Endodermal cell (in vitro differentiated cells): Measurements from ENCODE around the gene COMMD10. TPM values are rescaled to one million over a fixed set of nuclear protein-coding genes. Genes with fewer than 3 reads are reported as not detected.
"Not testable (repeated sequence)": the region's sequence is repeated elsewhere in the genome, so short reads cannot be mapped to it uniquely, and the experiment has no call there.

Source experiments
- DNase-seq: peaks from one replicate; pipeline ENCODE4 v3.0.0-alpha.2; 2017
- H3K27ac ChIP-seq: 2 replicates; pipeline ENCODE4 v1.5.1; 2013; ENCODE audit warnings: mild to moderate bottlenecking, low read depth, low read length, moderate library complexity
- H3K27me3 ChIP-seq: 2 replicates; pipeline ENCODE4 v1.6.1; 2013; ENCODE audit warnings: mild to moderate bottlenecking, low read length, moderate library complexity; ENCODE audit not compliant: insufficient read depth, control insufficient read depth, poor library complexity, severe bottlenecking
- H3K36me3 ChIP-seq: 2 replicates; pipeline ENCODE4 v1.7.0; 2013; ENCODE audit warnings: mild to moderate bottlenecking, low read length, moderate library complexity; ENCODE audit not compliant: control insufficient read depth, insufficient read depth
- H3K4me1 ChIP-seq: one replicate; pipeline ENCODE4 v1.7.0; 2013; ENCODE audit warnings: low read length; ENCODE audit not compliant: control insufficient read depth, insufficient read depth
- H3K4me3 ChIP-seq: 2 replicates; pipeline ENCODE4 v1.5.1; 2013; ENCODE audit warnings: mild to moderate bottlenecking, low read length, moderate library complexity
- H3K9ac ChIP-seq: 2 replicates; pipeline ENCODE4 v1.6.1; 2013; ENCODE audit warnings: mild to moderate bottlenecking, low read length, moderate library complexity; ENCODE audit not compliant: poor library complexity, severe bottlenecking; ENCODE audit errors: extremely low read depth
- H3K9me3 ChIP-seq: 2 replicates; pipeline ENCODE4 v1.6.1; 2013; ENCODE audit warnings: mild to moderate bottlenecking, low read length, moderate library complexity; ENCODE audit not compliant: control insufficient read depth
- H3K27ac Mint-ChIP-seq: 2 replicates; pipeline ENCODE4 v1.8.0; 2020; ENCODE audit warnings: mixed read lengths
- H3K27me3 Mint-ChIP-seq: 2 replicates; pipeline ENCODE4 v1.8.0; 2021; ENCODE audit warnings: mild to moderate bottlenecking, mixed read lengths; ENCODE audit not compliant: insufficient read depth
- H3K36me3 Mint-ChIP-seq: 2 replicates; pipeline ENCODE4 v1.8.0; 2020; ENCODE audit warnings: low read depth, mixed read lengths
- H3K4me1 Mint-ChIP-seq: 2 replicates; pipeline ENCODE4 v1.8.0; 2020; ENCODE audit warnings: mixed read lengths
- H3K4me3 Mint-ChIP-seq: 2 replicates; pipeline ENCODE4 v1.8.0; 2020; ENCODE audit warnings: mild to moderate bottlenecking, moderate library complexity, mixed read lengths
- H3K9me3 Mint-ChIP-seq: 2 replicates; pipeline ENCODE4 v1.8.0; 2020; ENCODE audit warnings: mild to moderate bottlenecking, mixed read lengths
- WGBS, 2 experiments: methylation state at CpG; one replicate each; pipeline versions ENCODE4 v1.1.5 to v1.1.7; 2013; ENCODE audit warnings: missing lambda C conversion rate in 2 of 2, mixed read lengths in 1 of 2; ENCODE audit not compliant: insufficient coverage in 1 of 2, insufficient read length in 1 of 2; 5-methylcytosine and 5-hydroxymethylcytosine counted together
- total RNA-seq, 2 donors: library from RNA; stranded (reverse); fragmentation: NEBNext Ultra II Directional in 1 of 2; extraction: Animal tissue kit (Norgen Biotek cat#: 25700) in 1 of 2; gene quantifications; 2 replicates in 1 of 2; 3 replicates in 1 of 2; pipeline ENCODE4 v1.2.1, GENCODE V29; 2021
- TF ChIP-seq, protein P1 (sequence below): fragments of 200-600 bp; sonication (generic); conservative IDR thresholded peaks from 2 replicates; pipeline ENCODE4 v1.5.0; 2021; ENCODE audit warnings: antibody characterized with exemption, mild to moderate bottlenecking

The COMMD10 gene
- total RNA-seq, 2 donors from 2014 or later = 25.3 to 29.8 TPM

DNA sequence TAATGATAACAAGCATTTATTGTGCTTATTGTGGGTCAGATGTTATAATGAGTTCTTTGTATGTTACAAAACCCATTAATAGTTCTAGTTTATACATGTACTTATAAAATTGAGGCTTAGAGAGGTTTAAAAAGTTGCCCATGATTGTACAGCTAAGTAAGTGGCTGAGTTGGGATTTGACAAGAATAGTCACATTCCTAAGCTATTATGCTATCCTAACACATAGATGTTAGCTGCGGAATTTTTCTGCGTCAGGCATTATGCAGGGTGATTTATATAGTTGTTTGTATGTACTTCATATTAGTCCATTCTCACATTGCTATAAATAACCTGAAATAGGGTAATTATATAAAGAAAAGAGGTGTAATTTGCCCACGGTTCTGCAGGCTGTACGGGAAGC, 12.5 kb downstream of the COMMD10 start:
- Mint-ChIP-seq H3K4me1 (no peaks in the 10 kb centered on the region), H3K27me3 (no peaks in the 10 kb centered on the region), H3K36me3 (peaks cover 45% of the 10 kb centered on the region), H3K4me3 (no peak overlapping the region), H3K9me3 (no peaks in the 10 kb centered on the region), H3K27ac (no peak overlapping the region)
- no peak overlapping the region for H3K9ac ChIP-seq
- WGBS, 2 experiments = 94% methylated on average over 4 of the region's 4 CpGs; no CpG with 5 or more reads in 1 of the 2 experiments
- H3K36me3 ChIP-seq = peaks cover 50% of the 10 kb centered on the region
- no peak overlapping the region for H3K4me3 ChIP-seq
- H3K9me3 ChIP-seq = no peaks in the 10 kb centered on the region
- no peaks in the 10 kb centered on the region for H3K4me1 ChIP-seq
- H3K27me3 ChIP-seq = no peaks in the 10 kb centered on the region
- TF ChIP-seq, protein P1, sequence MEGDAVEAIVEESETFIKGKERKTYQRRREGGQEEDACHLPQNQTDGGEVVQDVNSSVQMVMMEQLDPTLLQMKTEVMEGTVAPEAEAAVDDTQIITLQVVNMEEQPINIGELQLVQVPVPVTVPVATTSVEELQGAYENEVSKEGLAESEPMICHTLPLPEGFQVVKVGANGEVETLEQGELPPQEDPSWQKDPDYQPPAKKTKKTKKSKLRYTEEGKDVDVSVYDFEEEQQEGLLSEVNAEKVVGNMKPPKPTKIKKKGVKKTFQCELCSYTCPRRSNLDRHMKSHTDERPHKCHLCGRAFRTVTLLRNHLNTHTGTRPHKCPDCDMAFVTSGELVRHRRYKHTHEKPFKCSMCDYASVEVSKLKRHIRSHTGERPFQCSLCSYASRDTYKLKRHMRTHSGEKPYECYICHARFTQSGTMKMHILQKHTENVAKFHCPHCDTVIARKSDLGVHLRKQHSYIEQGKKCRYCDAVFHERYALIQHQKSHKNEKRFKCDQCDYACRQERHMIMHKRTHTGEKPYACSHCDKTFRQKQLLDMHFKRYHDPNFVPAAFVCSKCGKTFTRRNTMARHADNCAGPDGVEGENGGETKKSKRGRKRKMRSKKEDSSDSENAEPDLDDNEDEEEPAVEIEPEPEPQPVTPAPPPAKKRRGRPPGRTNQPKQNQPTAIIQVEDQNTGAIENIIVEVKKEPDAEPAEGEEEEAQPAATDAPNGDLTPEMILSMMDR = no peak
- DNase-seq = no peak
- H3K27ac ChIP-seq = no peak overlapping the region

DNA sequence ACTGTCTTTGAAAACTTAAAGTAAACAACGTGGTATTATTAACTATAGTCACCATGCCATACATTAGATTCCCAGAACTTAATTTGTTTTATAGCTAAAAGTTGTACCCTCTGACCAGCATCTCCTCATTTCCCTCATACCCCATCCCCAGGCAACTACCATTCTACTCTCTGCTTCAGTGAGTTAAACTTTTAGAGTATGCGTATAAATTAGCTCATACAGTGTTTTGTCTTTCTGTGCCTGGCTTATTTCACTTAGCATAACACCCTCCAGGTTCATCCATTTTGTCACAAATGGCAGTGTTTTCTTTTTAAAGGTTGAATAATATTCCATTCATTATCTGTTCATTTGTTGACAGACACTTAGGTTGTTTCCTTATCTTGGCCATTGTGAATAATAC, 14.2 kb downstream of the COMMD10 start:
- Histone ChIP-seq H3K9ac (no peak overlapping the region), H3K27ac (no peak overlapping the region), H3K4me3 (no peak overlapping the region), H3K36me3 (peaks cover 36% of the 10 kb centered on the region), H3K4me1 (no peaks in the 10 kb centered on the region), H3K27me3 (no peaks in the 10 kb centered on the region), H3K9me3 (no peaks in the 10 kb centered on the region)
- no peak for DNase-seq
- Mint-ChIP-seq H3K36me3 (peaks cover 40% of the 10 kb centered on the region), H3K4me1 (no peaks in the 10 kb centered on the region), H3K9me3 (peaks cover 6% of the 10 kb centered on the region), H3K27ac (peak overlapping the region; percentile 27), H3K4me3 (no peak overlapping the region), H3K27me3 (no peaks in the 10 kb centered on the region)
- TF ChIP-seq, protein P1 = no peak
- 96 to 100% methylated on average over 1 to 2 of the region's 2 CpGs for WGBS, 2 experiments

DNA sequence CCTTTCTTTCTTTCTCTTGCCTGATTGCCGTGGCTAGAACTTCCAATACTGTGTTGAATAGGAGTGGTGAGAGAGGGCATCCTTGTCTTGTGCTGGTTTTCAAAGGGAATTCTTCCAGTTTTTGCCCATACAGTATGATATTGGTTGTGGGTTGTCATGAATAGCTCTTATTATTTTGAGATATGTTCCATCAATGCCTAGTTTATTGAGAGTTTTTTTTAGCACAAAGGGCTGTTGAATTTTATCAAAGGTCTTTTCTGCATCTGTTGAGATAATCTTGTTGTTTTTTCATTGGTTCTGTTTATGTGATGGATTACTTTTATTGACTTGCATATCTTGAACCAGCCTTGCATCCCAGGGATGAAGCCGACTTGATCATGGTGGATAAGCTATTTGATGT, 20.1 kb downstream of the COMMD10 start:
- not testable (repeated sequence) for DNase-seq, H3K9ac ChIP-seq, H3K4me1 ChIP-seq, H3K4me1 Mint-ChIP-seq, H3K27ac ChIP-seq, H3K27me3 ChIP-seq, H3K27ac Mint-ChIP-seq, H3K4me3 Mint-ChIP-seq, H3K9me3 ChIP-seq, H3K36me3 ChIP-seq, H3K27me3 Mint-ChIP-seq, H3K9me3 Mint-ChIP-seq, H3K4me3 ChIP-seq
- H3K36me3 Mint-ChIP-seq = peaks cover 22% of the 10 kb centered on the region
- 89% methylated on average over 2 of the region's 2 CpGs; no CpG with 5 or more reads in 1 of the 2 experiments for WGBS, 2 experiments

DNA sequence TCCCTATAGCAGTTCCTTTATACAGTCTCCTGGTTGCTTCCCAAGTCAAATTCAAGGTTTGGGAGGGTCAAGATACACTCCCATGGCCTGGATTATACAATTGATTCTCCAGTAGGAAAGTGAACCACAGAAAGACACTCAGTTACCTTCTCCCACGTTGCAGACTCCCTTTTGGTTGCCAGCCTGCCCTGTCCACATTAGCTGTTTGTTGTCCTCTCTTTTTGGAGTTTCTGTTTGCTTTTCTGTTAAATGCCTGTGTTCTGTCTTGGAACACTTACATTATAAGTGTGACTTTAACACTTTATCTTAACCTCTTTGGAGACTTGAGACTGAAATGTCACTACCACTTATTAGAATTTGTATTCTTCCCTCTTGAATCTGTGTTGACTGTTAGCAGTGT, 30.3 kb downstream of the COMMD10 start:
- 82 to 100% methylated on average over 1 of the region's 1 CpG for WGBS, 2 experiments
- DNase-seq = no peak
- Histone ChIP-seq H3K4me1 (no peaks in the 10 kb centered on the region), H3K4me3 (no peak overlapping the region), H3K27ac (no peak overlapping the region), H3K9ac (no peak overlapping the region), H3K9me3 (peaks cover 28% of the 10 kb centered on the region), H3K27me3 (no peaks in the 10 kb centered on the region), H3K36me3 (peaks cover 6% of the 10 kb centered on the region)
- H3K27ac Mint-ChIP-seq = no peak overlapping the region
- no peak overlapping the region for H3K4me3 Mint-ChIP-seq
- no peaks in the 10 kb centered on the region for H3K4me1 Mint-ChIP-seq
- H3K9me3 Mint-ChIP-seq = peaks cover 25% of the 10 kb centered on the region
- TF ChIP-seq, protein P1 = no peak
- peaks cover 35% of the 10 kb centered on the region for H3K36me3 Mint-ChIP-seq
- H3K27me3 Mint-ChIP-seq = no peaks in the 10 kb centered on the region
